Measurements from ENCODE around the gene UFL1. TPM values are rescaled to one million over a fixed set of nuclear protein-coding genes. Genes with fewer than 3 reads are reported as not detected.

UFL1 gene
- total and polyA plus RNA-seq, 2 of the 4 experiments (the other 2 are of a cell fraction), result 8.2 to 19.2 TPM

DNA sequence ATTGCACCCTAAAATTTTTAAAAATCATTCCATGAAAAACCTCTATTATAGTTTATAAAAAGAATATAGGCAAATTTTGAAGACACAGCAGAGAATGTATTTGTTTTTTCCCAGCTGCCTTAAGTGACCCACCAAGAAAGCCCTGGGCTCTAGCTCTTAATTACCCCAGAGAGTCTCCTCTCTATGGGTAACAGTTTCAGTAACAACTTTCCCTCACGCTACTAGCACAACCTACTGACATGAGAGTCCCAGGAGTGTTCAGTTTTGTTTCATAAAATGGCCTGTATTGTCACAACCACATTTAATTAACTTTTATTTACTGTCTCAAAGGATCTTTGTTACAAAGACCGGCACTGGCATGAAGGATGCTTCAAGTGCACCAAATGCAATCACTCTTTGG lies 82.8 kb downstream of the UFL1 start:
- Histone ChIP-seq H3K79me1 (ENCODE audit: low read depth in 1 of 2, low read length in 2 of 2) (no peaks in the 10 kb centered on the region), H2AFZ (replicated peaks; ENCODE audit: low read length, poor library complexity) (no peak overlapping the region), H3K27ac (ENCODE audit: insufficient read depth, low read length) (no peak overlapping the region), H3K4me2 (ENCODE audit: low read depth, low read length) (no peak overlapping the region), H2BK5ac (ENCODE audit: low read depth, low read length, poor library complexity, severe bottlenecking) (no peak overlapping the region), H3K18ac (ENCODE audit: low read depth, low read length) (no peak overlapping the region), H3K9ac (ENCODE audit: low read depth, low read length) (no peak overlapping the region), H3K27me3 (ENCODE audit: control insufficient read depth, insufficient read depth, low read length) (no peaks in the 10 kb centered on the region), H3K4ac (ENCODE audit: low read depth, low read length) (no peak overlapping the region), H2AK9ac (replicated peaks; ENCODE audit: low read depth, low read length, poor library complexity) (no peak overlapping the region), H3K4me3 (ENCODE audit: insufficient read depth, low read depth, low read length) (no peak overlapping the region), H2AK5ac (ENCODE audit: low read depth, low read length) (no peak overlapping the region), H3K23ac (ENCODE audit: low read depth, low read length) (no peak overlapping the region), H3K14ac (replicated peaks; ENCODE audit: low read depth, low read length) (no peak overlapping the region), H3K9me3 (ENCODE audit: control insufficient read depth, insufficient read depth, low read length) (no peaks in the 10 kb centered on the region), H4K5ac (ENCODE audit: low read depth, low read length) (no peak overlapping the region), H4K8ac (ENCODE audit: low read depth in 2 of 2, low read length in 2 of 2) (no peak overlapping the region), H3K56ac (ENCODE audit: extremely low read depth, insufficient read depth, low read length) (no peak overlapping the region), H3K4me1 (ENCODE audit: control insufficient read depth, insufficient read depth, low read length) (no peaks in the 10 kb centered on the region), H4K20me1 (ENCODE audit: insufficient read depth, low read length) (no peaks in the 10 kb centered on the region), H2BK15ac (ENCODE audit: low read depth, low read length) (no peak overlapping the region), H2BK120ac (ENCODE audit: low read depth, low read length) (no peak overlapping the region), H2BK20ac (ENCODE audit: low read depth, low read length) (no peak overlapping the region), H3K9me1 (ENCODE audit: insufficient read depth, low read length) (no peaks in the 10 kb centered on the region), H4K91ac (ENCODE audit: insufficient read depth, low read depth, low read length) (no peak overlapping the region), H3K36me3 (ENCODE audit: control insufficient read depth, insufficient read depth, low read length) (no peaks in the 10 kb centered on the region)
- intact Hi-C loops (cut with micrococcal nuclease), result no loop called here
- in situ Hi-C loops (cut with MboI; ENCODE audit: low sequenced_read_pairs), result no loop called here
- DNase-seq, result no peak
- dilution Hi-C loops (cut with HindIII; ENCODE audit: low sequenced_read_pairs, unreplicated experiment), result no loop called here
- POLR2A ChIA-PET (ENCODE audit: unreplicated experiment), result no interaction called here
- no TSS peak for BruUV-seq (replicated peaks)
- no CpG with 5 or more reads among the region's 2 CpGs for WGBS, 2 experiments (ENCODE audit: extremely low coverage in 2 of 2, insufficient read length in 1 of 2)
- TF ChIP-seq BHLHE40 (IDR thresholded peaks at IDR 0.05; ENCODE audit: low read depth, low read length), result no peak
- no peak for TF ChIP-seq POLR2A (IDR thresholded peaks at IDR 0.05; ENCODE audit: low read depth, low read length)
- TF ChIP-seq FOS (IDR thresholded peaks at IDR 0.05; ENCODE audit: low read depth, low read length), result no peak
- no peak for TF ChIP-seq RCOR1 (IDR thresholded peaks at IDR 0.05; ENCODE audit: insufficient replicate concordance, low read length)
- TF ChIP-seq, protein P1, sequence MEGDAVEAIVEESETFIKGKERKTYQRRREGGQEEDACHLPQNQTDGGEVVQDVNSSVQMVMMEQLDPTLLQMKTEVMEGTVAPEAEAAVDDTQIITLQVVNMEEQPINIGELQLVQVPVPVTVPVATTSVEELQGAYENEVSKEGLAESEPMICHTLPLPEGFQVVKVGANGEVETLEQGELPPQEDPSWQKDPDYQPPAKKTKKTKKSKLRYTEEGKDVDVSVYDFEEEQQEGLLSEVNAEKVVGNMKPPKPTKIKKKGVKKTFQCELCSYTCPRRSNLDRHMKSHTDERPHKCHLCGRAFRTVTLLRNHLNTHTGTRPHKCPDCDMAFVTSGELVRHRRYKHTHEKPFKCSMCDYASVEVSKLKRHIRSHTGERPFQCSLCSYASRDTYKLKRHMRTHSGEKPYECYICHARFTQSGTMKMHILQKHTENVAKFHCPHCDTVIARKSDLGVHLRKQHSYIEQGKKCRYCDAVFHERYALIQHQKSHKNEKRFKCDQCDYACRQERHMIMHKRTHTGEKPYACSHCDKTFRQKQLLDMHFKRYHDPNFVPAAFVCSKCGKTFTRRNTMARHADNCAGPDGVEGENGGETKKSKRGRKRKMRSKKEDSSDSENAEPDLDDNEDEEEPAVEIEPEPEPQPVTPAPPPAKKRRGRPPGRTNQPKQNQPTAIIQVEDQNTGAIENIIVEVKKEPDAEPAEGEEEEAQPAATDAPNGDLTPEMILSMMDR (conservative IDR thresholded peaks at IDR 0.05; ENCODE audit: low read depth, low read length), result no peak
- no peak for ATAC-seq (ENCODE audit: low read depth)
- CTCF ChIA-PET, result no interaction called here

Other genes starting within 250 kb of the UFL1 start
- gene FHL5, start 41.3 kb downstream of the UFL1 start, total RNA-seq (2012; rRNA removed), result not detected in 2 replicates
- not detected in 2 replicates for gene FHL5, start 41.3 kb downstream of the UFL1 start, polyA plus RNA-seq (2012; rRNA removed)

Measured in IMR-90 (cell line).